ENCODE measurements around the gene KCNF1. TPM values are rescaled to one million over a fixed set of nuclear protein-coding genes. Genes with fewer than 3 reads are reported as not detected.
A peak's percentile ranks its signal among the peaks of the same experiment; 100 is the strongest.

Gene KCNF1
- total RNA-seq, 1 donor from 2014 or later: not detected

- Histone ChIP-seq H3K9me3 (ENCODE audit: low read depth) (no peaks in the 10 kb centered on the region), H3K27me3 (peaks cover 17% of the 10 kb centered on the region), H3K9ac (no peak overlapping the region), H3K27ac (no peak overlapping the region), H2AFZ (replicated peaks) (no peak overlapping the region), H3K4me2 (no peak overlapping the region), H4K20me1 (ENCODE audit: low read depth) (no peaks in the 10 kb centered on the region), H3K79me2 (ENCODE audit: low read depth) (no peaks in the 10 kb centered on the region), H3F3A (ENCODE audit: low read depth) (no peaks in the 10 kb centered on the region), H3K36me3 (no peaks in the 10 kb centered on the region), H3K4me1 (peaks cover 3% of the 10 kb centered on the region), H3K4me3 (no peak overlapping the region)
- Mint-ChIP-seq H3K4me3 (no peak overlapping the region), H3K27ac (peak overlapping the region; percentile 65), H3K27me3 (ENCODE audit: insufficient read depth, low read depth) (peaks cover 10% of the 10 kb centered on the region), H3K4me1 (peaks cover 49% of the 10 kb centered on the region), H3K9me3 (no peaks in the 10 kb centered on the region), H3K36me3 (no peaks in the 10 kb centered on the region)
- TF ChIP-seq EZH2phosphoT487 (IDR thresholded peaks at IDR 0.05) (no peak), CTCF (IDR thresholded peaks at IDR 0.05) (no peak), EZH2 (IDR thresholded peaks at IDR 0.05) (no peak)
- DNase-seq (ENCODE audit: low spot score): no peak
These were observed 20.0 kb downstream of the KCNF1 start for GRCh38 chr2:10931710-10932255.

GRCh38 chr2:10932345-10933151, 20.8 kb downstream of the KCNF1 start:
- peak overlapping the region; percentile 79 for H3K27ac Mint-ChIP-seq
- no peak overlapping the region for H3K4me3 Mint-ChIP-seq
- TF ChIP-seq EZH2phosphoT487 (IDR thresholded peaks at IDR 0.05): no peak
- TF ChIP-seq EZH2 (IDR thresholded peaks at IDR 0.05): no peak
- no peak for TF ChIP-seq CTCF (IDR thresholded peaks at IDR 0.05)
- no peaks in the 10 kb centered on the region for H3F3A ChIP-seq (ENCODE audit: low read depth)
- H3K36me3 Mint-ChIP-seq: no peaks in the 10 kb centered on the region
- H3K9me3 ChIP-seq (ENCODE audit: low read depth): no peaks in the 10 kb centered on the region
- H3K36me3 ChIP-seq: no peaks in the 10 kb centered on the region
- H3K79me2 ChIP-seq (ENCODE audit: low read depth): no peaks in the 10 kb centered on the region
- H3K27me3 Mint-ChIP-seq (ENCODE audit: insufficient read depth, low read depth): peaks cover 12% of the 10 kb centered on the region
- H3K9ac ChIP-seq: no peak overlapping the region
- peaks cover 10% of the 10 kb centered on the region for H3K27me3 ChIP-seq
- no peak overlapping the region for H2AFZ ChIP-seq (replicated peaks)
- no peaks in the 10 kb centered on the region for H4K20me1 ChIP-seq (ENCODE audit: low read depth)
- H3K4me3 ChIP-seq: no peak overlapping the region
- H3K4me2 ChIP-seq: no peak overlapping the region
- H3K4me1 ChIP-seq: no peaks in the 10 kb centered on the region
- H3K4me1 Mint-ChIP-seq: peaks cover 49% of the 10 kb centered on the region
- DNase-seq (ENCODE audit: low spot score): no peak
- no peaks in the 10 kb centered on the region for H3K9me3 Mint-ChIP-seq
- no peak overlapping the region for H3K27ac ChIP-seq

- no peaks in the 10 kb centered on the region for H3K36me3 ChIP-seq
- no peak overlapping the region for H3K9ac ChIP-seq
- DNase-seq (ENCODE audit: low spot score): no peak
- no peak overlapping the region for H3K4me2 ChIP-seq
- no peak overlapping the region for H3K27ac ChIP-seq
- H2AFZ ChIP-seq (replicated peaks): no peak overlapping the region
- Mint-ChIP-seq H3K27ac (peak overlapping the region; percentile 54), H3K27me3 (ENCODE audit: insufficient read depth, low read depth) (peaks cover 16% of the 10 kb centered on the region), H3K4me1 (peaks cover 50% of the 10 kb centered on the region), H3K9me3 (no peaks in the 10 kb centered on the region), H3K36me3 (no peaks in the 10 kb centered on the region), H3K4me3 (no peak overlapping the region)
- no peaks in the 10 kb centered on the region for H4K20me1 ChIP-seq (ENCODE audit: low read depth)
- H3F3A ChIP-seq (ENCODE audit: low read depth): no peaks in the 10 kb centered on the region
- TF ChIP-seq CTCF (IDR thresholded peaks at IDR 0.05): no peak
- TF ChIP-seq EZH2 (IDR thresholded peaks at IDR 0.05): no peak
- no peak for TF ChIP-seq EZH2phosphoT487 (IDR thresholded peaks at IDR 0.05)
- no peaks in the 10 kb centered on the region for H3K79me2 ChIP-seq (ENCODE audit: low read depth)
- no peaks in the 10 kb centered on the region for H3K9me3 ChIP-seq (ENCODE audit: low read depth)
- no peaks in the 10 kb centered on the region for H3K27me3 ChIP-seq
- no peak overlapping the region for H3K4me3 ChIP-seq
- H3K4me1 ChIP-seq: no peaks in the 10 kb centered on the region
These were observed 22.0 kb downstream of the KCNF1 start for GRCh38 chr2:10933700-10934225.
